ENCODE data around the gene NHSL2.
"Not testable (repeated sequence)": the region's sequence is repeated elsewhere in the genome, so short reads cannot be mapped to it uniquely, and the experiment has no call there.

NHSL2 gene

GRCh38 chrX:71910643-71910985 lies at the start of gene NHSL2:
Gene NHSL2, plus strand, starts transcription at chrX:71910845.
- DNase-seq = peak; percentile 33

DNA sequence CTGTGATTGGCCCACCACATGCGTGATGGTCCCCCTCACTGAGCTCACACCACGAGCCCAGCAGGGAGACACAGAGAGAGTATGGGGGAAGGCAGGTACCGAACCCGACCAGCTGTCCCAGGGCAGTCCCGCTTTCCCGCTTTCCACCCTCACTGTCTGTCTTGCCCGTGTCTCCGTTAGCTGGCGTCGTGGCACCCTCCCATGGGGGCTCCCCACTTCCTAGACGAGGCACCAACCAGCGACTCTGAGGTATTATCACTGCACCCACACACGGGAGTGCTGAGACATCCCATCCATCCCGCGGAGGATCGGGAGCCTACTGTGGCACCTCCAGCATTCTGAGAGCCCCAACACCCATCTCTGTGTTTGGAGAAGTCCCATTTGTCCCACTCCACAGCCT lies 43.0 kb upstream of the NHSL2 start:
- no peak for DNase-seq

GRCh38 chrX:71869566-71869965 lies 41.1 kb upstream of the NHSL2 start:
- not testable (repeated sequence) for DNase-seq

DNA sequence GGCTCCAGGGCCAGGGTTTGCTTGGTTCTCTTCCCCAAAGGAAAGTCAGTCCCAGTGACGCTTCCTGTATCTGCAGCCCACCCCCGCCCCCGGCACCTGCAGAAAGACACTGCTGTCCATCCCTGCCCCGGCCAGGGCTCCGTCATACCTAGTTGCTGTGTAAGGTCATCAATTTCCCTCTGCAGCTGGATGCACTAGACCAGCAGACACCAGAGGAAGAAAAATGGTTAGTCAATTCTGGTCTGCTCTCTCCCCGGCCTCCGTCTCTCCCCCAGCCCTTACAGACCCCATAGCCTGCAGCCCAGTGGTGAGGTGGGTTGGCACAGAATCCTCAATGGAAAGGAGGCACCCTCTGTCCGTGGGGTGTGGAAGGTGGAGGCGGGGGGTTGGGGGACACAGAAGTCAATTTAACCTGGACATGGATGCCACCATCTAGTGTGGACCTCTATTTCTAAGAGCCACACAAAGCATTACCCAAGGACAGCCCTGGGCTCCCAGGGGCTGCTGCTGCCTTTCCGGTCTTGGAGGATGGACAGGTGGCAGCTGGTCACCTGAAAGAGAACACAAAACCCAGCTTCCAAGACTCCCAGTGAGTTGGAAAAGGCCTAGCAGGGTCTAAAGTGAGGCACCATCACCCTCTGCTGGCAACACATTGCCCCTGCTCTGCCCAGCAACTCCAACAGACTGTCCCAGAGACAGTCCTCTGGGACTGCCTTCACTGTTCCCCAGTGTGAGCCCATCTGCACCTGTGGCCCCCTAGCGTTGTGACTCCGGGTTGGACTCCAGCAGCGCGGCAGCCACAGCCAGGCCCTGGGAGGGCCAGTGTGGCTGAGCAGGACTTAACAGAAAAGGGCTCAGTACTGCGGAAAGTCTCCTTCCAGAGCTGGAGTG lies 40.2 kb upstream of the NHSL2 start:
- DNase-seq = peak; percentile 0

- DNase-seq = no peak
Observed at GRCh38 chrX:71871367-71871766, 39.3 kb upstream of the NHSL2 start.

DNA sequence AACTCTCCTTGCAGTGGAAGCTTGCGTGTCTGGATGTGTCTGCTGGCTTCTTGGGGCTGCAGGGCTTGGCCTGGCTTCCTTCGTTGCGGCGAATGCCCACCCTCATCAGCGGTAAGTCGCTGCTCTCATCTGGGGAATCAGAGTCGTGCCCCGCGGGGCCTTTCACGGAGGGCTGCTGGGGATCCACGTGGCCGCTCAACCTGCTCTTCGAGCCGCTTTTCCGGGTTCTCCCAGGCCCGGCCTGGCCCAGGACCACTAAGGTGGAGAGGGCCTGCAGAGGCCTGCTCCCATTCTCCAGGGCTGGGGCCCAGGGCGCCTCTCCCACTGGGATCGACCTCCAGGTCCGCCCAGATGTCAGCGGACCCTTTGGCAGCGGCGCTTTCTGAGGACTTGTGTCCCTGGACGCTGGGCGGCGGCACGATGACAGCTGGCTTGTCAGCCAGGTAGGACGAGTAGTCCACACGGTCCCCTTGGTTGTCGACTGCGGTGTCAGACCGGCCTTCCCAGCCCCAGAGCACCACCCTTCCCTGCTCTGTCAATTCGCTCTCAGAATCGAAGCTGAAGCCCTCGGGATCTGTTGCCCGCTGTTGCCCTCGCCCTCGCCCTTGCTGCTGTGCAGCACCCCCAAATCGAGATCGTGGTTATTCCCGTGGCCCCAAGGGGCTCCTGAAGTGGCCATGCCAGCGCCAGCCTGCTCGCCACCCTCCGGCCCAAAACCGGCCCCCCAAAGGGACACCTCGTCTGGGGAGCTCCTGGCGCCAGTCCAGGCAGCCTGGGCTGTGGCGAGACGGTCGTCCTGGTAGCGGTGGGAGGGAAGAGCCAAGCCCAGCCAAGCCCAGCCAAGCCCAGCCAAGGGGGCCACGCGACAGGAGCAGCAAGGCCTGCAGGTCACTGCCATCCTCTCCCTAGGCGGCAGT lies 37.8 kb upstream of the NHSL2 start:
- no peak for DNase-seq

- no peak for DNase-seq
Observed at GRCh38 chrX:71873459-71873833, 37.2 kb upstream of the NHSL2 start.

GRCh38 chrX:71876841-71877240 lies 33.8 kb upstream of the NHSL2 start:
- not testable (repeated sequence) for DNase-seq

GRCh38 chrX:71885099-71885498 lies 25.5 kb upstream of the NHSL2 start:
- no peak for DNase-seq

DNA sequence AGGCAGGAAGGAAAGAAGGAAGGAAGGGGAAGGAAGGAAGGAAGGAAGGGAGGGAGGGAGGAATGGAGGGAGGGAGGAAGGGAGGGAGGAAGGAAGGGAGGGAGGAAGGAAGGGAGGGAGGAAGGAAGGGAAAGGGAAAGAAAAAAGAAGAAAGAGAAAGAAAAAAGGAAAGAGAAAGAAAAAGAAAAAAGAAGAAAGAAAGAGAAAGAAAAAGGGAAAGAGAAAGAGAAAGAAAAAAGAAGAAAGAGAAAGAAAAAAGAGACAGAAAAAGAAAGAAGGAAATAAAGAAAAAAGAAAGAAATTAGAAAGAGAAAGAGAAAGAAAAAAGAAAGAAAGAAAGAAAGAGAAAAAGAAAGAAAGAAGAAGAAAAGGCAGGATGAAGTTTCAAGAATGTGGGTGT lies 15.0 kb upstream of the NHSL2 start:
- DNase-seq = no peak

GRCh38 chrX:71906144-71906543 lies 4.5 kb upstream of the NHSL2 start:
- DNase-seq = no peak

- DNase-seq = no peak
Observed at GRCh38 chrX:71908387-71908786, 2.3 kb upstream of the NHSL2 start.

DNA sequence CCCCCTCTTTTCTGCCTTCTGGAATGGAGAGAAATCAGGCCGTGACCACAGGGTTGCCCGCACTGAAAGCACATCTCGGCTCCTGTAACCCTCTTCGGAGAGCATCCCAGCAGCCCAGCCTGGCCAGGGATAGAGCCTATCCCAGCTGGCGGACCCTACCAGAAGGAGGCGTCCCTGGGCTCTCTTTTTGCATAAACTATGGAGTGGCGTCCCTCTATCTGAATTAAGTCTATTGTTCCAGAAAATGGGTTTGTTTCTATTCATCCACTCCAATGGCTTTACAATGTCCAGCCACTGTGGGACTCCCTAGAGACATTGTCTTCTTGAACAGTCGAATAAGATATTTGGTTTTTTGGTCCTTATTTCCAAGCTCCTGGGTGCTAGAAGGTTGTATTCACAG lies 689 bp upstream of the NHSL2 start:
- no peak for DNase-seq

DNA sequence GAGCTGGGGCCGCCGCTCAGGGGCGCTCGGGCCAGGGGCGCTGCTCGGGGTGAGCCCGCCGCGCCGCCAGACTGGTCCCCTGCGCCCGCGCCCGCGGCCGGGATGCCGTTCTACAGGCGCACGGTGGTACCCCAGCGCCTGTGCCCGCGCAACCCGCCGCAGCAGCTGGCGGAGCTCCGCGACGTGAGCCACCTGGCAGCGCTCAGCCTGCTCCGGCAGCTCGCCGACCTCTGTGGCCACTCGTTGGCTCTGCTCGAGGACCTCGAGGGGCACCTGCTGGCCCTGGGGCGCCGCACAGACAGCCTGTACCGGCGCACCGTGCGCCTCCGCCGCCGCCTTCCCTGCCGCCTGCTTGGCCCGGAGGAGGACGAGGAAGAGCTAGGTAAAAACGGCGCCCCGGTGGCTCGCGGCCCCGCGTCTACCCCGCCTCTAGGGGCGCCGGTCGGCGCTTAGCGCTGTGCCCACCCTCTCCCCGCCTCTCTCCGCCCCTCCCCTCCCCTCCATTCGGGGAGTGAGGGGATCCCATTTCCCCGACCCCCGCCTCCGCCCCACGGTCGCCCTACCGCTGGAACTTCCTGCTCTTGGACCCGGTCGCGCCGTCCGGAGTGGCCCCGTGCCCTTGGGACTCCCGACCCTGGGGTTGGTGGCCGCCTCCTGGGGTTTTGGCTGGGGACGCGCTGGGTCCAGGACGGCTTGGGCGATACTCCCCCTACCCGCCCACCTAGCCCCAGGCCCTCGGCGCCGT lies 513 bp downstream of the NHSL2 start:
- peak; percentile 41 for DNase-seq

DNA sequence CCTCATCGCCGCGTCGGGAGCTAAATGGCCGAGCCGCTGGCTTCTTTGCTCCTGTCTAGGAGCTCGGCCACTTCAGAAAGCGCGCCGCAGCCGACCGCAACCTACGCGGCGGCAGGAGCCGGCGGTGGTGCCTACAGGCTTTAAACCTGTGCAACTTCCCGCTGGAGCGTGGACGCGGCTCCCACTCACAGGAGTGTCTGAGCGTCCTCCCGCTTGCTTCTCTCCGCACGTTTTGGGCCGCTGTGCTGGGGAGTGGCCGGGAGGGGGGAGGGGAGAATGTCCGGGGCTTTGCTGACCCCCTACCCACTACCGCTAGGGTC lies 1.0 kb downstream of the NHSL2 start:
- DNase-seq = no peak

- no peak for DNase-seq
Observed at GRCh38 chrX:71912156-71912555, 1.5 kb downstream of the NHSL2 start.

DNA sequence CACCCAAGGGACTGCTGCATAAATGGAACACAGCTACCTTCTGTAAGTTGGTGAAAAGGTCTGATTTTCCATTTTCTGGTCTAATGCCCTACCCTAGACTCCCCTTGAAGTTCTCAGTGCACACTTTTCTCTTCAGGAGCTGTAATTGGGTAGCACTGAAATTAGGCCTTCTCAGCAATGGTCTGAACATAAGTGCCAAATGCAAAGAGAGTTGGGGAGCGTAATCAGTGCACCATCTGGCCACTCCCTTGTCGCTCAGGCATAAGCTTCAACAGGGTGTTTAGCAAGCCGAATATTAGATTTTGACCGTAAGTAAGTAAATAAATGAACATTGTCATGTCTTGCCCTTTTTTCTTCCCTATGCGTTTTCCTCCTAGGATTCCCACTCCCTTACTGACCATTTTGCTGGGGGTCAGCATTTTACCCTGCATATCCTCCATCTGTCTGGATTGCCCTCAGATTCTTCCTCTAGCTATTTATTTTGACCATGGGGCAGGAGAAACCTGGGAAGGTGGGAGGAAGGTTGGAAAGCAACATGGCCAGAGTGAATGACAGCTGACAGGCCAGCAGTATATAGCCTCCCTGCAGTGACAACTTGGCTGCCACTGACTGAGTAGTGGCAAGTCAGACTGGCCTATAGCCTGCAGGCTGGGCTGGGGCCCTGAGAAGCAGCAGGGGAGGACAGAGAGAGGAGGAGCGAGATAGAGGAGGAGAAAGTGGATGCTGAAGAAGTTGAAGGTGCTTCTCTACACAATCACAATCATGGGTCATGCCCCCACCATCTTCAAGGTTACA lies 2.7 kb downstream of the NHSL2 start:
- no peak for DNase-seq

- DNase-seq = no peak
Observed at GRCh38 chrX:71917621-71918343, 7.1 kb downstream of the NHSL2 start.

- DNase-seq = peak; percentile 7
Observed at GRCh38 chrX:71919431-71919830, 8.8 kb downstream of the NHSL2 start.

DNA sequence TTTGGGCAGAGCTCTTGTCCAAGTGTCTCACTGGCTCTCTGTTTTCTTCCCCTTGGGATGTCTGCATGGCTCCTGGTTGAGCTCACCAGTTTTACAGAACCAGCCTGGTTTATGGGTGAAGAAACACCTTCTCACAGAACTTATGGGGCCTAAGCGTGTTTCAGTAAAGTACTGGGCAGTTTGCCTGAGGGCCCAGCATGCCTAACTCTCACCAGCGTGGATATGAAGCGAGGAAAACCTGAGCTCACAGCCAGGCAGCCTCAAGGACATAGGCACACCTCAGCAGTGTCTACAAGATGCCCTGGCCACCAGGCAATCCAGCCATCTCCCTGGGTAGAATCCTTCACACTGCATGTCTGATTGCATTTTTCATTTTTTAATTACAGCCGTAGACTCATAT lies 9.2 kb downstream of the NHSL2 start:
- no peak for DNase-seq

- DNase-seq = no peak
Observed at GRCh38 chrX:71922686-71923085, 12.0 kb downstream of the NHSL2 start.

GRCh38 chrX:71923516-71923915 lies 12.9 kb downstream of the NHSL2 start:
- DNase-seq = peak; percentile 50

Data from NCI-H2171 (cell line).